NT2/D1 (cell line): ENCODE measurements around the gene PDLIM5.

Experiments used
- DNase-seq: peaks from one replicate; pipeline ENCODE4 v3.0.0-alpha.2; 2011; ENCODE audit warnings: low read depth, low spot score
- H3K27me3 ChIP-seq: 2 replicates; pipeline ENCODE4 v1.6.0; 2011; ENCODE audit warnings: mild to moderate bottlenecking; ENCODE audit not compliant: insufficient read length, insufficient read depth
- H3K36me3 ChIP-seq: 2 replicates; pipeline ENCODE4 v1.6.1; 2011; ENCODE audit warnings: mild to moderate bottlenecking, low read length, mixed read lengths; ENCODE audit not compliant: insufficient read depth, insufficient read length
- H3K4me1 ChIP-seq: 2 replicates; pipeline ENCODE4 v1.5.1; 2011; ENCODE audit not compliant: insufficient read depth, insufficient read length
- H3K4me3 ChIP-seq: 2 replicates; pipeline ENCODE4 v1.5.1; 2011; ENCODE audit warnings: low read depth; ENCODE audit not compliant: insufficient read length
- H3K9ac ChIP-seq: 2 replicates; pipeline ENCODE4 v1.6.0; 2011; ENCODE audit warnings: low read depth; ENCODE audit not compliant: insufficient read length
- H3K9me3 ChIP-seq: 2 replicates; pipeline ENCODE4 v1.5.1; 2011; ENCODE audit warnings: mild to moderate bottlenecking, low read length; ENCODE audit not compliant: insufficient read depth
- SUZ12 ChIP-seq: IDR thresholded peaks from 2 replicates; pipeline ENCODE4 v1.6.1; 2011; ENCODE audit not compliant: insufficient read length, insufficient read depth; ENCODE audit errors: extremely low read depth
- YY1 ChIP-seq: IDR thresholded peaks from 2 replicates; pipeline ENCODE4 v1.6.1; 2011; ENCODE audit not compliant: insufficient read length, insufficient read depth
- ZNF274 ChIP-seq: IDR thresholded peaks from 2 replicates; pipeline ENCODE4 v1.6.1; 2011; ENCODE audit warnings: mild to moderate bottlenecking, low read depth, low read length

Gene PDLIM5

DNA sequence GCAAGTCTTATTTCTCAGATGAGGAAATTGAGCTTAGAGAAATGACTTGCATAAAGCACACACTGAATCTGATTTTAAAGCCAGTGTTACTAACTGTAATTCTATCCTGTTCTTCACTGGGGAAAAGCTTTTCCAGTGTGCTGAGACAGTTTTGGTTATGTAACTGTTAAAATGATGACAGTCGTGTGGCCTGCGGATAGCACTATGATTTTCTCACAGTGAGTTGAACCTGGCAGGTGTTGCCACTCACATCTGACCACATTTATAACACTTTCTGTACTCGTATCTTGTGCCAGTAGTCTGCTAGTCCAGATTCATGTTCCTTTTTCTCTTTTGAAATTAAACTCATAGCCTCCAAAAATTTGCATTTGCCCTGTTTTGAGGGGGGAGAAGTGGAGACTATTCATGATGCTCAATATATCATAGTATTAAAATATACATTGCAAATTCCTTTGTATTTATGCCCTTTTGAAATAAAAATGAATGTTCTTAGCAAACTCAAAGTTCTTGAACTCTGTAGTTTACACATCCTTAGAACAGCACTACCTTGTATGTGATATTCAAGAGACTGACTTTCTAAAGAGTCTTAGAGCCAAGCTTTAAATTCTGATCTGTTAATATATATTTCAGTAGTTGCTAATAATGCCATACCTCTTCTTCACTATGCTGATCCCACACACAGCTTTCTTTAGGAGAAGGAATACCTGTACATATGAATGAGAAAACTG is 132.3 kb downstream of the PDLIM5 start:
- Histone ChIP-seq H3K9me3 (no peaks in the 10 kb centered on the region), H3K4me3 (no peak overlapping the region), H3K27me3 (no peaks in the 10 kb centered on the region), H3K9ac (no peak overlapping the region), H3K4me1 (no peaks in the 10 kb centered on the region), H3K36me3 (peaks cover 4% of the 10 kb centered on the region)
- no peak for DNase-seq
- TF ChIP-seq SUZ12 = no peak
- TF ChIP-seq YY1 = no peak
- no peak for TF ChIP-seq ZNF274

DNA sequence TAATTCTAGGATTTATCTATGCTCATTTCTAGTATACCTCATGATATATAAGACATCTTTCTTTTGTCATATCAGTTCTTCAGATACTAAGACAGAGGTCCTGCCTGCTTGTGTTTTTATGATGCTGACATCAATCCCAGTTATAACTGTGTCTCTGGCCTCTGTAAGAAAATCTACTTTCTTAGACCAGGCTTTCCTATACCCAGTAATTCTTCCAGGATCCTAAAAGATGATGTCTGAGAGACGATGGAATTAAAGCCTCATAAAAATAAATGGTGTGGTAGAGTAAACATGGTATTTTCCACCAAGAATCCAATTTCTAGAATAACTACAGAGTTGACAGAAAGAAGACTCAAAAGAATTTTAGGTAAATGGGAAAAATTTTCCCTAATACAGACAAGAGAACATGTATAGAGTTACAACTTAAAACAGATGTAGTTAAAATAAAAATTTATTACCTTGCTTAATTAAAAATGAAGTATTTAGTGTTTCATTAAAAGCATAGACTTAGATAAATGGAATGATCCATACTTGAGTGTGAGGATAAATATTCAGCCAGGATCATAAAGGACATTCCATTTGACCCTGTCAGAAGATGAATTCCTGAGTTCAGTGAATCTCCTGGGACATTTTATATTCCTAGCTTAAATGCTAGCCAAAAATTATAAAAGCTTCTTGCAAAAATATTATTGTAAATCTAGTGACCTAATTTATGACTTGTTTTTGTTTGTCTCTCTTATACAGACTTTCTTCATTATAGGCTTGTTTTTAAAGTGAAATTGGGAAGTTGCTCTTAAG is 137.4 kb downstream of the PDLIM5 start:
- DNase-seq = no peak
- TF ChIP-seq SUZ12 (no peak), YY1 (no peak), ZNF274 (no peak)
- no peaks in the 10 kb centered on the region for H3K9me3 ChIP-seq

DNA sequence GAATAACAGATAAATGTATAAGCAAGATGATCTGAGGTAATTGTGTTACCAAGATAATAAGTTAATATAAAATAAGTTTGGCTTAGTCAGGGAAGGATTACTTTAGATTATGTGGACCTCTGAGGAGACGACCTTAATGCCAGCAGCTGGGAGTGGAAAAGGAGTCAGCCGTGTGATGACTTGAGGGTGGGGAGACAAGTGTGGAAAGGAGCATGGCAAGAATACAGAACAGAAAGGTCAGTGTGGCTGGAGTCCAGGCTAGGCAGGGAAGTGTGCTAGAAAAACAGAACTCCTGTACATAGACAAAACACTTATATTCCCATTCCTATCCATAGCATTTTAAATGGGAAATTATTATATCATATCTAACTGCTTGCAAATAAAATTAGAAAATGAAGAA is 138.8 kb downstream of the PDLIM5 start:
- Histone ChIP-seq H3K4me1 (no peaks in the 10 kb centered on the region), H3K4me3 (no peak overlapping the region), H3K9me3 (no peaks in the 10 kb centered on the region), H3K36me3 (peaks cover 9% of the 10 kb centered on the region), H3K27me3 (no peaks in the 10 kb centered on the region), H3K9ac (no peak overlapping the region)
- DNase-seq = no peak
- TF ChIP-seq ZNF274 = no peak
- TF ChIP-seq SUZ12 = no peak
- TF ChIP-seq YY1 = no peak

More for the DNA sequence above, 137.4 kb downstream of the PDLIM5 start:
- H3K27me3 ChIP-seq = no peaks in the 10 kb centered on the region
- peaks cover 11% of the 10 kb centered on the region for H3K36me3 ChIP-seq
- no peak overlapping the region for H3K4me3 ChIP-seq
- no peak overlapping the region for H3K9ac ChIP-seq
- H3K4me1 ChIP-seq = no peaks in the 10 kb centered on the region

DNA sequence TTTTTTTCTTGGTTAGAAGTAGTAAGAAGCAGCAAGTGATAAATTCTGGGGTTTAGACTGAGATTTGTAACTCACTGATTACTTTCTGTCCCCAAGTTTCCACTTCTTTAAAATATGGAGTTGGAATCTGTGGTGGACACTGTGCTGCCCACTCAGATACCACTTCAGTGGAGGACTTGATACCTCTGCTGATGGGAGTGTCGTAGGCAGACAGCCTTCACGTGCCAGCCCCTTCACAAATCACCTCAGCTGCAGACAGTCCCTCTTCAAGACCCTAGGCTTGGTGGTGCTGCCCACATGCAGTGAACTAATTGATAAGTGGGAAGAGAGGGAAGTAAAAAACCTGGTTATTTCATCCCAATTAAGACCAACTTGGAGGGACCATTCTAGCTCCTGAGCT is 139.5 kb downstream of the PDLIM5 start:
- Histone ChIP-seq H3K9ac (no peak overlapping the region), H3K27me3 (no peaks in the 10 kb centered on the region)

DNA sequence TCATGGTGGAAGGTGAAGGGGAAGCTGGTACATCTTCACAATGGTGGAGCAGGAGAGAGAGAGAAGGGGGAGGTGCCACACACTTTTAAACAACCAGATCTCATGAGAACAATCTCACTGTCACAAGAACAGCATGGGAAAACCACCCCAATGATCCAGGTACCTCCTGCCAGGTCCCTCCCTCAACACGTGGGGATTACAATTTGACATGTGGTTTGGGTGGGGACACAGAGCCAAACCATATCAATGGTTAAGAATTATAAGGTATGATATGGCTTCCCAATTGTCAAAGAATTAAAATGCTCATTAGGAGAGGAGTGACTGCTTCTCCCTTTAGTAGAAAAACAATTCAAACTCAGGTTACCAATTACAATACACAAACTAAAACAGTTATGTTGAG is 143.3 kb downstream of the PDLIM5 start:
- H3K4me3 ChIP-seq = no peak overlapping the region
- no peaks in the 10 kb centered on the region for H3K27me3 ChIP-seq
- peaks cover 9% of the 10 kb centered on the region for H3K36me3 ChIP-seq
- TF ChIP-seq YY1 = no peak
- TF ChIP-seq SUZ12 = no peak
- TF ChIP-seq ZNF274 = no peak
- no peaks in the 10 kb centered on the region for H3K4me1 ChIP-seq
- H3K9ac ChIP-seq = no peak overlapping the region
- H3K9me3 ChIP-seq = no peaks in the 10 kb centered on the region
- no peak for DNase-seq

More for the DNA sequence above, 139.5 kb downstream of the PDLIM5 start:
- no peak overlapping the region for H3K4me3 ChIP-seq
- TF ChIP-seq YY1 = no peak
- TF ChIP-seq SUZ12 = no peak
- no peak for TF ChIP-seq ZNF274
- no peak for DNase-seq
- no peaks in the 10 kb centered on the region for H3K9me3 ChIP-seq
- H3K36me3 ChIP-seq = peaks cover 7% of the 10 kb centered on the region
- no peaks in the 10 kb centered on the region for H3K4me1 ChIP-seq

DNA sequence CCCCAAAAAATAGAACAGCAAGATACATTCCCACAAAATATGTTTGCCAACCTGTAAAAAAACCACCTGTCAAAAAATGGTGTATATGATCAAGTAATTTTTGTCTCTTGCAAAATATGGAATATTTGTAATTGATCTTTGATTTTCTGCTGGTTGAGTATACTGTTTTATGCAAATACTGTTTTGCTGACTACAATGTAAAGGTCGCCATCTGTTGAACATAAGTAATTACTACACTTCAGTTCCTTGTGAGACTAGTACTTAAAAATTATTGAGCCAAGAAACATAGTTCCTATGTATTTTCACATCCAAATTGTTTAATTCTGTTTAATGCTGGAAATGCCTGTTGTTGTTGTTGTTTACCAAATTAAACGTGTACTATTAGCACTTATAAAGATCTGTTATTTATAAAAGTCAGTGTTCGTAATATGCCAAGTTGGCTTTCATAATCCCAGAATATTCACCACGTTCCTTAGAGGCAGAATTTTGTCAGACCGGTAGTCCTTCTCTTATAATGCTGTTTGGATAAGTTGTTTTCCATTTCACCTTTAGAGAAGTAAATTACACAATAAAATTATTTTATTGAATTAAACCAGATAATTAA is 144.2 kb downstream of the PDLIM5 start:
- no peak overlapping the region for H3K4me3 ChIP-seq
- H3K9ac ChIP-seq = no peak overlapping the region
- peak; percentile 1 for DNase-seq
- no peaks in the 10 kb centered on the region for H3K27me3 ChIP-seq
- no peaks in the 10 kb centered on the region for H3K9me3 ChIP-seq
- H3K4me1 ChIP-seq = no peaks in the 10 kb centered on the region
- peaks cover 9% of the 10 kb centered on the region for H3K36me3 ChIP-seq
- TF ChIP-seq ZNF274 (no peak), SUZ12 (no peak), YY1 (no peak)

DNA sequence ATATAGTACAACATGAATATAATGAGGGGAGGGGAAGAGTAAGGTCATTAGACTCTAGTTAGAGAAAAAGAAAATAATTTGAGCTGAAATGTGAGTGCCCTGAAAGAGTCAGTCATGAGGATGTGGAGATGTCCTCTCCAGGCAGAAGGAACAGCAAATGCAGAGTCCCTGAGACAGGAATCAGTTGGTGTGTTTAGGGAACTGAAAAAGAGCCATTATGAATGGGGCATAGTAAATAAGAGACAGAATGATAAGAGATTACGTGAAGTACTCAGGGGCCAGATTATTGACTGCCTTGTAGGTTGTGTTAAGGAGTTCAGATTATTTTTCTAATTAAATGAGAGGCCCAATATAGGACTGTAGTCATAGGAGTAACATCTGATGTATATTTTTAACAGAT is 147.0 kb downstream of the PDLIM5 start:
- TF ChIP-seq YY1 (no peak), ZNF274 (no peak), SUZ12 (no peak)
- H3K9me3 ChIP-seq = no peaks in the 10 kb centered on the region
- no peak for DNase-seq
- H3K36me3 ChIP-seq = peaks cover 3% of the 10 kb centered on the region
- H3K4me1 ChIP-seq = no peaks in the 10 kb centered on the region
- no peaks in the 10 kb centered on the region for H3K27me3 ChIP-seq
- no peak overlapping the region for H3K4me3 ChIP-seq
- no peak overlapping the region for H3K9ac ChIP-seq
